HCT116 (cell line): Measurements from ENCODE around the gene CAMSAP3. TPM values are rescaled to one million over a fixed set of nuclear protein-coding genes. Genes with fewer than 3 reads are reported as not detected.

Experiments
- ATAC-seq: fragments of 200-7000 bp; cut with Tn5 transposase; 2 replicates; pipeline ENCODE4 v1.9.1; 2020; ENCODE audit warnings: mild to moderate bottlenecking, moderate library complexity
- BruUV-seq: library from RNA; stranded (reverse); fragments of 400-500 nt; replicated peaks from 2 replicates; lab custom pipeline; 2021; lab: Mats Ljungman, UMichigan
- CTCF ChIA-PET: fragments of 300-600 bp; sonication (Branson Sonifier 250); formaldehyde crosslinking; loops from one replicate; lab custom pipeline; 2021; ENCODE audit warnings: antibody characterized with exemption; lab: Charles Lee
- POLR2A ChIA-PET: fragments of 300-600, 350-600 bp; sonication (Branson Sonifier 250); formaldehyde crosslinking; loops from one replicate; lab custom pipeline; 2021; ENCODE audit warnings: antibody characterized with exemption; lab: Charles Lee
- RAD21 ChIA-PET, 2 experiments: fragments of 300-600 bp; sonication (Branson Sonifier 250); formaldehyde crosslinking; loops; one replicate each; lab custom pipeline; 2023; ENCODE audit warnings: low total read pairs in 2 of 2; ENCODE audit not compliant: uncharacterized antibody in 2 of 2, unreplicated experiment in 2 of 2, low non-redundant PET in 1 of 2; lab: Charles Lee
- DNase-seq: peaks from one replicate; pipeline ENCODE4 v3.0.0-alpha.2; 2010; ENCODE audit warnings: low read depth, low spot score
- H2AFZ ChIP-seq: fragments of 200-600 bp; shearing (Covaris generic), sonication (generic); 2 replicates; pipeline ENCODE4 v1.6.1; 2017; ENCODE audit warnings: low read depth, mixed run types, mixed read lengths, antibody characterized with exemption, low read length; ENCODE audit not compliant: poor library complexity, severe bottlenecking
- H3K27ac ChIP-seq: 2 replicates; pipeline ENCODE4 v1.5.1; 2012; ENCODE audit warnings: low read depth, low read length
- H3K27me3 ChIP-seq: fragments of 200-600 bp; sonication (generic); 2 replicates; pipeline ENCODE4 v1.6.1; 2016; ENCODE audit warnings: mixed run types, low read length, mixed read lengths; ENCODE audit not compliant: insufficient read depth
- H3K36me3 ChIP-seq, 2 experiments: fragments of 200-500 bp in 1 of 2; fragments of 200-600 bp in 1 of 2; sonication (Bioruptor generic) in 1 of 2; sonication (generic) in 1 of 2; 2 replicates each; pipeline versions ENCODE4 v1.5.1 to v1.6.1; 2014 to 2016; ENCODE audit warnings: low read length in 2 of 2, inconsistent platforms in 1 of 2, mixed read lengths in 1 of 2, mixed run types in 1 of 2; ENCODE audit not compliant: insufficient read depth in 2 of 2, control insufficient read depth in 1 of 2
- H3K4me1 ChIP-seq, 2 experiments: fragments of 200-600 bp in 1 of 2; sonication (generic) in 1 of 2; 2 replicates each; pipeline versions ENCODE4 v1.5.1 to v1.6.1; 2012 to 2017; ENCODE audit warnings: low read length in 2 of 2, inconsistent platforms in 1 of 2, mild to moderate bottlenecking in 1 of 2, mixed read lengths in 1 of 2, mixed run types in 1 of 2, moderate library complexity in 1 of 2; ENCODE audit not compliant: insufficient read depth in 2 of 2, control insufficient read depth in 1 of 2
- H3K4me2 ChIP-seq: fragments of 200-600 bp; sonication (generic); 2 replicates; pipeline ENCODE4 v1.6.1; 2017; ENCODE audit warnings: mixed run types, low read length, mixed read lengths
- H3K4me3 ChIP-seq, 2 experiments: fragments of 200-600 bp in 1 of 2; sonication (generic) in 1 of 2; replicated peaks in 1 of 2; 2 replicates each; pipeline ENCODE4 v1.5.1; 2011 to 2016; ENCODE audit warnings: low read length in 2 of 2, control low read depth in 1 of 2, low read depth in 1 of 2, mild to moderate bottlenecking in 1 of 2, mixed read lengths in 1 of 2, mixed run types in 1 of 2
- H3K79me2 ChIP-seq: fragments of 200-600 bp; sonication (generic); 2 replicates; pipeline ENCODE4 v1.6.1; 2017; ENCODE audit warnings: mild to moderate bottlenecking, mixed run types, low read length, moderate library complexity, mixed read lengths; ENCODE audit not compliant: insufficient read depth
- H3K9ac ChIP-seq: fragments of 200-600 bp; sonication (generic); 2 replicates; pipeline ENCODE4 v1.6.1; 2016; ENCODE audit warnings: low read length, mixed read lengths
- H3K9me2 ChIP-seq: fragments of 200-600 bp; sonication (generic), shearing (Covaris generic); 2 replicates; pipeline ENCODE4 v1.6.1; 2017; ENCODE audit warnings: mixed run types, mild to moderate bottlenecking, moderate library complexity; ENCODE audit not compliant: insufficient read depth
- H3K9me3 ChIP-seq, 2 experiments: fragments of 200-500 bp in 1 of 2; fragments of 200-600 bp in 1 of 2; sonication (Bioruptor generic) in 1 of 2; sonication (generic) in 1 of 2; 2 replicates each; pipeline ENCODE4 v1.6.1; 2014 to 2017; ENCODE audit warnings: low read length in 2 of 2, mixed read lengths in 2 of 2, inconsistent platforms in 1 of 2, low read depth in 1 of 2, mild to moderate bottlenecking in 1 of 2, mixed run types in 1 of 2, moderate library complexity in 1 of 2; ENCODE audit not compliant: control insufficient read depth in 1 of 2, insufficient read depth in 1 of 2
- H4K20me1 ChIP-seq: fragments of 200-600 bp; sonication (generic), shearing (Covaris generic); 2 replicates; pipeline ENCODE4 v1.6.1; 2017; ENCODE audit warnings: mixed run types, mild to moderate bottlenecking, moderate library complexity; ENCODE audit not compliant: insufficient read depth
- CBX3 ChIP-seq: IDR thresholded peaks from 2 replicates; pipeline ENCODE4 v1.6.1; 2012; ENCODE audit warnings: low read depth
- CEBPB ChIP-seq: IDR thresholded peaks from 2 replicates; pipeline ENCODE4 v1.6.1; 2012; ENCODE audit warnings: low read depth
- CTCF ChIP-seq, 3 experiments: fragments of 200-600 bp in 1 of 3; sonication (generic) in 1 of 3; IDR thresholded peaks in 2 of 3; conservative IDR thresholded peaks in 1 of 3; 2 replicates each; pipeline ENCODE4 v1.5.1; 2012 to 2017; ENCODE audit warnings: low read depth in 2 of 3, low read length in 2 of 3, antibody characterized with exemption in 1 of 3, borderline replicate concordance in 1 of 3, control low read depth in 1 of 3, mild to moderate bottlenecking in 1 of 3, mixed read lengths in 1 of 3, mixed run types in 1 of 3, moderate library complexity in 1 of 3; ENCODE audit not compliant: insufficient read depth in 1 of 3
- EGR1 ChIP-seq: IDR thresholded peaks from 2 replicates; pipeline ENCODE4 v1.6.1; 2012; ENCODE audit warnings: low read depth
- ELF1 ChIP-seq: IDR thresholded peaks from 2 replicates; pipeline ENCODE4 v1.6.1; 2012; ENCODE audit warnings: low read depth, borderline replicate concordance
- EZH2 ChIP-seq: fragments of 200-600 bp; sonication (generic); IDR thresholded peaks from 2 replicates; pipeline ENCODE4 v1.6.1; 2017; ENCODE audit warnings: antibody characterized with exemption, mixed run types
- EZH2phosphoT487 ChIP-seq: fragments of 200-600 bp; IDR thresholded peaks from 2 replicates; pipeline ENCODE4 v1.6.1; 2018; ENCODE audit warnings: antibody characterized with exemption, borderline replicate concordance
- FOSL1 ChIP-seq: IDR thresholded peaks from 2 replicates; pipeline ENCODE4 v1.6.1; 2012; ENCODE audit warnings: low read depth
- POLR2AphosphoS5 ChIP-seq: IDR thresholded peaks from 2 replicates; pipeline ENCODE4 v1.6.1; 2011; ENCODE audit warnings: mild to moderate bottlenecking, low read depth, low read length, moderate library complexity
- RAD21 ChIP-seq: IDR thresholded peaks from 2 replicates; pipeline ENCODE4 v1.6.1; 2012; ENCODE audit warnings: low read depth, mild to moderate bottlenecking
- REST ChIP-seq: IDR thresholded peaks from 2 replicates; pipeline ENCODE4 v1.6.1; 2012; ENCODE audit warnings: low read depth
- SIN3A ChIP-seq: IDR thresholded peaks from 2 replicates; pipeline ENCODE4 v1.6.1; 2012; ENCODE audit warnings: low read depth
- SP1 ChIP-seq: IDR thresholded peaks from 2 replicates; pipeline ENCODE4 v1.6.1; 2012; ENCODE audit warnings: low read depth
- SRF ChIP-seq: IDR thresholded peaks from 2 replicates; pipeline ENCODE4 v1.6.1; 2012; ENCODE audit warnings: low read depth
- ZBTB33 ChIP-seq: IDR thresholded peaks from 2 replicates; pipeline ENCODE4 v1.6.1; 2011; ENCODE audit warnings: mild to moderate bottlenecking, low read length, moderate library complexity; ENCODE audit not compliant: insufficient replicate concordance; ENCODE audit errors: extremely low read depth
- ZNF274 ChIP-seq: fragments of 200-500 bp; sonication (Bioruptor generic); IDR thresholded peaks from 2 replicates; pipeline ENCODE4 v1.6.1; 2014; ENCODE audit warnings: mild to moderate bottlenecking, low read depth, low read length, inconsistent platforms
- intact Hi-C: fragments of 100-400 bp; cut with micrococcal nuclease; formaldehyde crosslinking; loops from 2 replicates; pipeline ENCODE4 v1.10.0; 2022
- total RNA-seq: library from RNA; stranded (reverse); gene quantifications from one replicate; pipeline ENCODE4 v1.2.1, GENCODE V29; 2021; ENCODE audit not compliant: unreplicated experiment
- TF ChIP-seq, protein P1 (sequence below): IDR thresholded peaks from 2 replicates; pipeline ENCODE4 v1.6.1; 2012

CAMSAP3 gene
- total RNA-seq, 1 experiment from 2014 or later: 24.0 TPM

- Histone ChIP-seq H3K9me2 (no peaks in the 10 kb centered on the region), H3K4me1 (no peaks in the 10 kb centered on the region), H3K4me2 (no peak overlapping the region), H3K27me3 (no peaks in the 10 kb centered on the region), H3K9ac (no peak overlapping the region), H3K9me3 (no peaks in the 10 kb centered on the region), H3K79me2 (no peaks in the 10 kb centered on the region), H3K4me3 (no peak overlapping the region), H3K27ac (no peak overlapping the region), H3K36me3 (peaks cover 3 to 8% of the 10 kb centered on the region in 2 experiments; a peak in 3 of 4 replicates), H2AFZ (no peak overlapping the region), H4K20me1 (no peaks in the 10 kb centered on the region)
- no peak for DNase-seq
- no peak for ATAC-seq
- RAD21 ChIA-PET: no interaction called here
- BruUV-seq: no TSS peak
- TF ChIP-seq EGR1 (no peak), FOSL1 (no peak), ELF1 (no peak), ZBTB33 (no peak), REST (no peak), EZH2phosphoT487 (no peak), SIN3A (no peak), CEBPB (no peak), SRF (no peak), EZH2 (no peak), RAD21 (no peak), SP1 (no peak), CTCF (IDR thresholded peaks at IDR 0.05 in 2 of 3, conservative IDR thresholded peaks at IDR 0.05 in 1 of 3; ENCODE audit: borderline replicate concordance in 1 of 3, insufficient read depth in 1 of 3, low read depth in 2 of 3, low read length in 2 of 3) (no peak), ZNF274 (no peak), POLR2AphosphoS5 (no peak), CBX3 (no peak)
- TF ChIP-seq, protein P1, sequence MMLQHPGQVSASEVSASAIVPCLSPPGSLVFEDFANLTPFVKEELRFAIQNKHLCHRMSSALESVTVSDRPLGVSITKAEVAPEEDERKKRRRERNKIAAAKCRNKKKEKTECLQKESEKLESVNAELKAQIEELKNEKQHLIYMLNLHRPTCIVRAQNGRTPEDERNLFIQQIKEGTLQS: no peak
- intact Hi-C loops: no loop called here
- POLR2A ChIA-PET: interaction anchor here (0.6 kb wide), 1 partner anchor 83 kb away, joined by 3 read pairs; no protein-coding TSS in a partner anchor
- CTCF ChIA-PET: interaction anchor here (1.6 kb wide), 1 partner anchor 8 kb away, joined by 8 read pairs; no protein-coding TSS in a partner anchor
Measured at GRCh38 chr19:7560255-7560654, 35.4 kb upstream of the CAMSAP3 start.
